Tibial nerve (tissue), 3 donors: ENCODE data around the gene HS1BP3.

ENCODE experiments used
- CTCF ChIP-seq, 5 experiments: fragments of 200-600 bp in 3 of 5; fragments of 450-650 bp in 2 of 5; sonication (generic) in 3 of 5; IDR thresholded peaks; one replicate each; pipeline ENCODE4 v1.5.1; 2016 to 2019; ENCODE audit warnings: antibody characterized with exemption in 5 of 5, mild to moderate bottlenecking in 3 of 5, moderate library complexity in 2 of 5
- POLR2A ChIP-seq, 2 donors: fragments of 450-650 bp; IDR thresholded peaks; one replicate each; pipeline ENCODE4 v1.6.1; 2017; ENCODE audit warnings: antibody characterized with exemption in 2 of 2, mild to moderate bottlenecking in 2 of 2, moderate library complexity in 2 of 2

- no peak for TF ChIP-seq CTCF (IDR thresholded peaks at IDR 0.05)
- TF ChIP-seq POLR2A (IDR thresholded peaks at IDR 0.05): no peak
Observed at GRCh38 chr2:20669562-20670314, 18.8 kb upstream of the HS1BP3 start.
